HUES48 (cell line): Measurements from ENCODE around the gene CHST15.

Experiments used
- H3K27ac ChIP-seq: one replicate; pipeline ENCODE4 v1.7.0; 2013; ENCODE audit warnings: low read depth, low read length, inconsistent platforms
- H3K27me3 ChIP-seq: 2 replicates; pipeline ENCODE4 v1.6.1; 2013; ENCODE audit warnings: mild to moderate bottlenecking, low read length; ENCODE audit not compliant: control insufficient read depth, insufficient read depth
- H3K36me3 ChIP-seq: 2 replicates; pipeline ENCODE4 v1.6.1; 2013; ENCODE audit warnings: low read length; ENCODE audit not compliant: control insufficient read depth, insufficient read depth
- H3K4me1 ChIP-seq: 2 replicates; pipeline ENCODE4 v1.6.1; 2013; ENCODE audit warnings: mild to moderate bottlenecking, low read length; ENCODE audit not compliant: control insufficient read depth, insufficient read depth
- H3K4me3 ChIP-seq: 2 replicates; pipeline ENCODE4 v1.5.1; 2013; ENCODE audit warnings: mild to moderate bottlenecking, low read depth, low read length
- H3K9ac ChIP-seq: 2 replicates; pipeline ENCODE4 v1.6.1; 2013; ENCODE audit warnings: mild to moderate bottlenecking, low read depth, low read length, moderate library complexity
- H3K9me3 ChIP-seq: 2 replicates; pipeline ENCODE4 v1.6.1; 2013; ENCODE audit warnings: low read length; ENCODE audit not compliant: control insufficient read depth, insufficient read depth

Gene CHST15

GRCh38 chr10:124032971-124033886, 60.2 kb downstream of the CHST15 start:
- Histone ChIP-seq H3K9me3 (no peaks in the 10 kb centered on the region), H3K27ac (no peak overlapping the region), H3K9ac (no peak overlapping the region), H3K4me3 (no peak overlapping the region), H3K27me3 (no peaks in the 10 kb centered on the region), H3K36me3 (peaks cover 11% of the 10 kb centered on the region; the same call in 1 of the 2 replicates), H3K4me1 (peaks cover 18% of the 10 kb centered on the region)

DNA sequence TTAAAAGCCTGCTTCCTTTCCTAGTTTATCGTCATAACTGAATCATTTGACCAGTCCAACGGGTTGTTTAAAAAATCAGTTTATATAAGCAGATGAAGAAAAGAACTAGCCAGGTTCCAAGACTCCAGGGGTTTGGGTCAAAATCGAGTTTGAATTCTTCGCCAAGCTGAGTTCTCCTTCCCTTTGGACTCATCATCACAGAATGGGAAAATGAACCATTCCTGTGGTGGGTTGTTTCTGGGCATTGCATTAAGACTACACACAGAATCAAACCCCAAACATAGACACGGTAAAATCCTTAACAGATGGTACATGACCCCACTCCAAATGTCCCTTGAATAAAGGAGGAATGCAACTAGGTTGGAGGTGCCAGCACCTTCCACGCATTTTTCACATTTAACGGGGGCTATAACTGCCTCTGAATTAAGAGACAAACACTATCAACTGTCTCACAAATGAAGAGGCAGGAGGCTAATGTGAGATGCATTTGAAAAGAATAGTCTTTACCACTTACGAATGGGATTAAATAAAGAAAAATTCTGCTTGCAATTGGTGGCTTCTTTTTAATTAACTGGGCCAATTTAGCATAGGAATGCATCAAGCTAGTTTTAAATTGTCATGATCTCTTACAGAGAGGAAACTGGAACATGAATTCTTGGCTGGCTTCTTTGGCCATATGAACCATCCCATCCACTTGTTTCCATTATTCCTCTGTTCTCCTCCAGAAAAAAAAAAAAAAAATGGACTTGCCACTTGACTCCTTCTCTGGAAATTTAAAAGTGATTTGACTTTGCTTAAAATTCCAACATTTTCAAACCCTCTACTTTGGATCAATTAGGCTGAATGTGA, 61.1 kb downstream of the CHST15 start:
- no peaks in the 10 kb centered on the region for H3K9me3 ChIP-seq
- no peak overlapping the region for H3K9ac ChIP-seq
- no peak overlapping the region for H3K4me3 ChIP-seq
- H3K36me3 ChIP-seq, result peaks cover 7% of the 10 kb centered on the region; the same call in 1 of the 2 replicates
- no peaks in the 10 kb centered on the region for H3K27me3 ChIP-seq
- H3K4me1 ChIP-seq, result peaks cover 18% of the 10 kb centered on the region
- H3K27ac ChIP-seq, result no peak overlapping the region

- Histone ChIP-seq H3K4me3 (no peak overlapping the region), H3K27ac (no peak overlapping the region), H3K9ac (no peak overlapping the region), H3K4me1 (peaks cover 26% of the 10 kb centered on the region), H3K27me3 (no peaks in the 10 kb centered on the region), H3K36me3 (no peaks in the 10 kb centered on the region; the same call in 1 of the 2 replicates), H3K9me3 (no peaks in the 10 kb centered on the region)
These were observed 62.8 kb downstream of the CHST15 start for GRCh38 chr10:124030492-124031110.

DNA sequence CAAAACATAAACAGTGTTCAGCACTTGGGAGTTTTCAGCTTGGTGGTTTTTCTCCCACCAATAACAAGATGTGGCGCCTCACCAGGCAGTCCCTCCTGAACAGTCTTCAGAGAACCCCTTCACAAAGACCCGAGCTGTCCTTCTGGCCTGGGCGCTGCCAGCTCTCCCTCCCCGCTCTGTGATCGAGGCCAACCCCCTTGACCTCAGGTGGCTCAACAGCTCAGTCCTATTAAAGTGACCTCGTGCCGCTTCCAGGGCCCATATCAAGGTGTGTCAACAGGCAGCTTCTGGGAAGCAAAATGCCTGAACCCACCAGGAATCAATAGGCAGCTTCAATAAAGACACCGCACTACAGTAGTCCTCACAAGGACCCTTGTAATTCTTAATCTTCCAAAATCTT, 63.3 kb downstream of the CHST15 start:
- Histone ChIP-seq H3K4me3 (no peak overlapping the region), H3K4me1 (peaks cover 26% of the 10 kb centered on the region), H3K9ac (no peak overlapping the region), H3K9me3 (no peaks in the 10 kb centered on the region), H3K36me3 (no peaks in the 10 kb centered on the region; the same call in 1 of the 2 replicates), H3K27me3 (no peaks in the 10 kb centered on the region), H3K27ac (no peak overlapping the region)

- no peaks in the 10 kb centered on the region for H3K27me3 ChIP-seq
These were observed 63.8 kb downstream of the CHST15 start for GRCh38 chr10:124029559-124029958.

DNA sequence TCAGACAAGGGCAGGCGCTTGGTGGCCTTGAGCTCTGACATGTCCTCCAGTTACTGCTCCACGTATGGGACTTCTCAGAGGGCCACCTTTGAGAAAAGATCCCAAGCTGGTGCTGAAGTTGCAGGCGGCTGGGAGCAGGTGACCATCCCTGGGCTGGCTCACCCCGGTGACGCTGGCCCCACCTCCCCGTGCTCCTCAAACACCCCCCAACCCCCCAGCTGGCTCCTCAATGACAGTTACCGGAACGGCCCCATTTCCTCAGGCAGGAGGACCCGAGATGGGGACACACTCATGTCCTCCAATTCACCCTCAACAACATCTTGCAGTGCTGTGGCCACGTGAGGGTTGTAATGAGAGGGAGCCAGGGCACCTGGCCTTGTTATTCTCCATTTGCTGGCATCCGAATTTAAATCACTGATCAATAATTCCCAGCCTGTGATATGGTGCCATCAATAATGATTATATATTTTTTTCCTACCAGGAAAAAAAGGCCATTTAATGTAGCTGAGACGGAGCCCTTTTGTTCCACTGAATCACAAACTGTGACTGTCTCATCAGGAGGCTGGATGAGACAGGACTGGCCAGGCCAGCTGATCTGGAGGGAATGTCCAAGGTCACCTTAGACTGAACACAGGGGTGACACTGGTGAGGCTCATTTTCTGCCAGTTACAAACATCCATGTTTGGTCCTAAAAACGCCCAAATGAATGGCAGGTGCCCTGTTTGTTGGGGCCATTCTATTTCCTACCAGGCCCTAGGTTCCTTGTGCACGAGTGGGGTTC, 64.5 kb downstream of the CHST15 start:
- H3K4me3 ChIP-seq, result no peak overlapping the region
- no peaks in the 10 kb centered on the region; the same call in 1 of the 2 replicates for H3K36me3 ChIP-seq
- no peaks in the 10 kb centered on the region for H3K27me3 ChIP-seq
- no peak overlapping the region for H3K27ac ChIP-seq
- peaks cover 26% of the 10 kb centered on the region for H3K4me1 ChIP-seq
- no peaks in the 10 kb centered on the region for H3K9me3 ChIP-seq
- no peak overlapping the region for H3K9ac ChIP-seq

More at GRCh38 chr10:124029559-124029958, 63.8 kb downstream of the CHST15 start:
- Histone ChIP-seq H3K9ac (no peak overlapping the region), H3K9me3 (no peaks in the 10 kb centered on the region), H3K36me3 (no peaks in the 10 kb centered on the region; the same call in 1 of the 2 replicates), H3K4me3 (no peak overlapping the region), H3K4me1 (peaks cover 26% of the 10 kb centered on the region), H3K27ac (no peak overlapping the region)

- H3K9me3 ChIP-seq, result no peaks in the 10 kb centered on the region
- H3K4me3 ChIP-seq, result no peak overlapping the region
- H3K27ac ChIP-seq, result no peak overlapping the region
- H3K27me3 ChIP-seq, result no peaks in the 10 kb centered on the region
- H3K4me1 ChIP-seq, result peaks cover 18% of the 10 kb centered on the region
- no peak overlapping the region for H3K9ac ChIP-seq
- no peaks in the 10 kb centered on the region; the same call in 1 of the 2 replicates for H3K36me3 ChIP-seq
These were observed 65.7 kb downstream of the CHST15 start for GRCh38 chr10:124027651-124028050.

DNA sequence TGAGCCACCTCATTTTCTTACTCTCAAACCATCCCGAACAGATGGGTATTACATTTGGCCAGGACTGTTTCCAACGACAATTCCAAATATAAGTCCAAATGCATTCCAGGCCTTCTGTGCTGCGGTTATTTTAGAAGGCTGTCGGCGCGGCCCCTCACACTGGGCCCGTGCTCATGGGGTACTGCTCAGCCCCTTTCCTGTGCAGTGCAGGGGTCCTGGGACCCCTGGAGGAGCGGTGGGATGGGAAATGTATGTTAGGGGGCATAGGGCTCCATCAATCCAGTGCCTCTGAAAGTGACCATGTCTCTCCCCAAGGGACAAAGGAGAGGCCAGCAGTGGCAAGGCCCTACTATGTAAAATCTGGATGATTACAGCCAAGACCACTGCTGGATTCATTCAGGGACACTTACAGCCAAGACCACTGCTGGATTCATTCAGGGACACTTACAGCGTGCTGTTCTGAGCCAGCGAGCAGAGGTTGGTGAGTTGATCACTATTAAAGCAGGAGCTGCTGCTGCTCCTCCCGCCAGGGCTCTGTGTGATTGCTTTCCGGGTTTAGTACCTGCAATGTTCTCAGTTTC, 66.3 kb downstream of the CHST15 start:
- no peak overlapping the region for H3K4me3 ChIP-seq
- H3K27ac ChIP-seq, result no peak overlapping the region
- H3K9ac ChIP-seq, result no peak overlapping the region
- H3K4me1 ChIP-seq, result peaks cover 17% of the 10 kb centered on the region
- H3K9me3 ChIP-seq, result no peaks in the 10 kb centered on the region
- H3K27me3 ChIP-seq, result no peaks in the 10 kb centered on the region
- no peaks in the 10 kb centered on the region; the same call in 1 of the 2 replicates for H3K36me3 ChIP-seq

DNA sequence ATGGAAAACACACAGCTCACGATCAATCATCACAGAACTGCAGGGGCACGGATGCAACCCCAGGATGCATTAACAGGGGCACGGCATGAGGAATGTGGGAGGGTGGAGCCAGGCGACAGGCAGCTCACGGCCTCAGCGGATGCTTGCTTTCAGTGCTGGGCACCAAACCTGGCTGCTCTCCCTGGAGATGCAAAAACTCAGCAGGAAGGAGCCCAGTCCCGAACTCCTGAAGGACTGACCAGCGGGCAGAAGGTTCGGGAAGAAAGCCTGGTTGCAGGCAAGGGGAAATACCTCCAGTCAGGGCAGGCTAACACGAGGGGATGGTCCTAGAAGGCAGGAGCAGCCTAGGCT, 66.8 kb downstream of the CHST15 start:
- Histone ChIP-seq H3K9me3 (no peaks in the 10 kb centered on the region), H3K36me3 (no peaks in the 10 kb centered on the region; the same call in 1 of the 2 replicates), H3K27me3 (no peaks in the 10 kb centered on the region), H3K4me3 (no peak overlapping the region), H3K4me1 (peaks cover 18% of the 10 kb centered on the region), H3K27ac (no peak overlapping the region), H3K9ac (no peak overlapping the region)
